ENCODE data around the gene CSNK1G2.

The CSNK1G2 gene

DNA sequence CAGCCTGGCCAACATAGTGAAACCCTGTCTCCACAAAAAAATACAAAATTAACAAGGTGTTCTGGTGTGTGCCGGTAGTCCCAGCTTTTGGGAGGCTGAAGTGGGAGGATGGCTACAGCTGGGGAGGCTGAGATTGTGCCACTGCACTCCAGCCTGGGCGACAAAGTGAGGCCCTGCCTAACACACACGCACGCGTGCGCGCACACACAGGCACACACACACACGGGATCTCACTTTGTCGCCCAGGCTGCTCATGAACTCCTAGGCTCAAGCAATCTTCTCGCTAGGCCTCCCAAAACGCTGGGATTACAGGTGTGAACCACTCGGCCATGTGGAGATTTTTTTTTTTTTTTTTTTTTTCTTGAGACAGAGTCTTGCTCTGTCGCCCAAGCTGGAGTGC is 77.8 kb downstream of the CSNK1G2 start:
- DNase-seq: no peak

DNA sequence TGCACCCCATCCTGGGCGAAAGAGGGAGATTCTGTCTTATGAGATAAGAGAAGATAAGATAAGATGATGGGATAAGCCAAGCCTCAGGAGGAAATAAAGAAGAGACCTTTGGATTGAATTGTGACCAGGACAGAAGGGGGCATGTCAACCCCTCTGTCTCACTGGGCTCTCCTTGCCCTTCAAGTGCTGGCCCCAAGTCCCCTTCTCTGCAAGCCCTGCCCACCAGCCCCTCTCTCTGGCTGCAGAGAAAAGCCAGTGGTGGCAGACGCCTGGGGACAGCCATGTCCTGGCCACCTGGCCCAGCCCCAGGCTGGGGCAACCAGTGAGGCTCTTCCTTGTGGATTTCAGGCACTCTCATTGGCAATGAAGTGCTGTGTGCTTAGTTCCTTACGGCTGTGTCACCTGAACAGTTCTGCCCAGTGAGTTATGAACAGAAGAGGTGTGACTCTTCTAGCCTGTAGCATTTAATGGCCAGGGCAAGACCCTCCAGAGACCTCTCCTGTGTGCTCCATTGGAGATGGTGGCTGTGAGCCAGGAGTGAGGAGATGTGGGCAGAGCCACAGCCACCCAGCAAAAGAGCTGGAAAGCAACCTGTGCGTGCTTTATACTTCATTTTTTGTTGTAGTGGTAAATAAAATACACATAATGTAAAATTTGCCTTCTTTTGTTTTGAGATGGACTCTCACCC is 80.6 kb downstream of the CSNK1G2 start:
- DNase-seq: no peak

DNA sequence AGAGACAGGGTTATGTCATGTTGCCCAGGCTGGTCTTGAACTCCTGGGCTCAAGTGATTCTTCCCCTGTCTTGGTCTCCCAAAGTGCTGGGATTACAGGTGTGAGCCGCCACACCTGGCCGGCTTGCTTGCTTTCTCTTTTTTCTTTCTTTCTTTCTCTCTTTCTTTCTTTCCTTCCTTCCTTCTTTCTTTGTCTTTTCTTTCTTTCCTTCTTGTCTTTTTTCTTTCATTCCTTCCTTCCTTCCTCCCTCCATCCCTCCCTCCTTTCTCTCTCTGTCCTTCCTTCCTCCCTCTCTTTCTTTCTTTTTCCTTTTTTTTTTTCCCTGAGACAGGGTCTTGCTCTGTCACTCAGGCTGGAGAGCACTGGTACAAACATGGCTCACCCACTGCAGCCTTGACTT is 81.3 kb downstream of the CSNK1G2 start:
- DNase-seq: no peak

DNA sequence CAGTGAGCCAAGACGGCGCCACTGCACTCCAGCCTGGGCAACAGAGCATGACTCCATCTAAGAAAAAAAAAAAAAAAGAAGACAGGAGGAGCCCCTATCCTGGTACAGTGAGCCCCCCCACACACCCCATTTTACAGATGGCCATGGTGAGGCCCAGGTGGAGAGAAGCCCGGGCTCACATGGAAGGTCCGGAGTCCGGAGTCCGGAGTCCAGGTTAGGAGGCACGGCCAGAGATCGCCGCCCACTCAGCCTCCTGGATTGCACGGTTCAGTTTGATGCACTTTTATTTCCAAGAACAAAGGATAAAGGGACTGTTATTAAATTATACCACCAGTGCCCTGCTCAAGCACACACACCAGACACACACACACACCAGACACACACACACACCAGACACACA is 85.8 kb downstream of the CSNK1G2 start:
- no peak for DNase-seq

DNA sequence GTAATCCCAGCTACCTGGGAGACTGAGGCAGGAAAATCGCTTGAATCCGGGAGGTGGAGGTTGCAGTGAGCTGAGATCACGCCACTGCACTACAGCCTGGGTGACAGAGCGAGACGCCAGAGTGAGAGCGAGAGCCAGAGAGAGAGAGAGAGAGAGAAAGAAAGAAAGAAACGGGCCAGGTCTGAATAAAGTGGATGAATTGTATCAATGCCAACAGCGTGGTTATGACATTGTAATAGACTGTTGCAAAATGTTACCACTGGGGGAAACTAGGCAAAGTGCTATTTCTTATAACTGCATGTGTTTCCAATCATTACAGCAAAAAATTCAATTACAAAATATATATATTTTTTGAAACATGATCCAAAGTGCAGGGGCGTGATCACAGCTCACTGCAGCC is 86.4 kb downstream of the CSNK1G2 start:
- no peak for DNase-seq

All from right kidney (tissue), 1 donor.